NCI-H146 treated with DMSO at 0.1 percent for 48 hours (cell line): Measurements from ENCODE around the gene TNS4.
A peak's percentile ranks its signal among the peaks of the same experiment; 100 is the strongest.

ENCODE experiments used
- DNase-seq: peaks from one replicate; lab custom pipeline; 2025; ENCODE audit not compliant: unreplicated experiment; lab: John Stamatoyannopoulos, UW

Gene TNS4

DNA sequence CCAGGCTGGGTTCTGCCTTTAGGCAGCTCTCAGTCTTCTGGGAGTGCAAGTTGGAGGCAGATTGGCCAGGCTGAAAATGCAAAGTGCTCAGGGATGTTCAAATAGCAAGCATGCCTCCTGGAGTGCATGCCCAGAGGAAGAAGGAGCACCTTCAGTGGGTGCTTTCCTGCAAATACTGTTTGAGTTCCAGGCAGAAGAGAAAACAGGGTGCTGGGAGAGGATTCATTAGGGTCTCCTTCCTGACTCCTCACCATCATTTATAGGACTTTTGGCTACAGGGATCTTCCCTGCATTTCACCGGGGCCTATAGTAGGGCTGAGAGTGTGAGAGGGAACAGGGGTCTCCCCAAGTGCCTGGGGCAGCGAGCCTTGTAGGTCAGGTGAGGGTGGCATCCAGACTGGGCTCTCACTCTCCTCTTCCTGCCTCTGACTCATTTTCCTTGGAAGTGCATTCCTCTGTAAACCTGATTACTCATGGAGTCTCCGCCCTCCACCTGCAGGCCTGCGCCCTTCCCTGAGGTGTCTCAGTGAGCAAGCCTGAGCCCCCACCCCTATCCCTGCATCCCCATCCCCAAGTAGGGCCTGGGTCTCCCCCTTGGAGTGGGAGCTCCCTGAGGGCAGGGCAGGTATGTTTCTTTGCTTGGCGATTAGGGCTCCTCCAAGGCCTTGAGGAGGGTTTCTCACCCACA is 17.1 kb upstream of the TNS4 start:
- DNase-seq, result no peak

DNA sequence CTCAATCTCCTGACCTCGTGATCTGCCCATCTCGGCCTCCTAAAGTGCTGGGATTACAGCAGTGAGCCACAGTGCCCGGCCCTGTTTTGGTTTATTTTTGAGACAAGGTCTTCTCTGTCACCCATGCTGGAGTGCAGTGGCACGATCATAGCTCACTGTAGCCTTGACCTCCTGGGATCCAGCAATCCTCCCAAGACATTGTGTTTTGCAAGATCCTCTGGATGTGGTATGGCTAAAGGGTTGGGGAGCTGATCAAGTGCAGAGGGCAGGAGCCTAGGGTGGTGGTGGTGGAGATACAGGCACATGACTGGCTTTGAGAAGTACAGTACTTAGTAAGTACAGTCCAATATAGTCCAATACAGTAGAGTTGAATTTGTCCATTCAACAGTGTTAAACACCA is 16.6 kb upstream of the TNS4 start:
- no peak for DNase-seq

DNA sequence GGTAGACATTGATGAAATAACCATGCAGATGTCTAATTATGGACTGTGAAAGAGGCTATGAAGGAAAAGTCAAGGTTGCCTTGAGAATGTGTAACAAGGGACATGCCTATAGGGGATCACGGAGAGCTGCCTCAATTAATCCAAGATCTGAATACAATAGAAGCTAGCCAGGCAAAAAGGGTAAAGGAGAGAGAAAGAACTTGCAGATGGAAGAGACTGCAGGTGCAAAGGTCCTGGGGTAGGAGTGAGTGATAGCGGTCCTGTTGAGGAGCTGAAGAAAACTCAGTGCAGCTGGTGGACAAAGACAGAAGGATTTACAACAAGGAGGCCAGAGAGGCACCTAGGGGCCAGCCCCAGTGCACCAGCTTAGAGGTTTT is 15.9 kb upstream of the TNS4 start:
- DNase-seq, result no peak

DNA sequence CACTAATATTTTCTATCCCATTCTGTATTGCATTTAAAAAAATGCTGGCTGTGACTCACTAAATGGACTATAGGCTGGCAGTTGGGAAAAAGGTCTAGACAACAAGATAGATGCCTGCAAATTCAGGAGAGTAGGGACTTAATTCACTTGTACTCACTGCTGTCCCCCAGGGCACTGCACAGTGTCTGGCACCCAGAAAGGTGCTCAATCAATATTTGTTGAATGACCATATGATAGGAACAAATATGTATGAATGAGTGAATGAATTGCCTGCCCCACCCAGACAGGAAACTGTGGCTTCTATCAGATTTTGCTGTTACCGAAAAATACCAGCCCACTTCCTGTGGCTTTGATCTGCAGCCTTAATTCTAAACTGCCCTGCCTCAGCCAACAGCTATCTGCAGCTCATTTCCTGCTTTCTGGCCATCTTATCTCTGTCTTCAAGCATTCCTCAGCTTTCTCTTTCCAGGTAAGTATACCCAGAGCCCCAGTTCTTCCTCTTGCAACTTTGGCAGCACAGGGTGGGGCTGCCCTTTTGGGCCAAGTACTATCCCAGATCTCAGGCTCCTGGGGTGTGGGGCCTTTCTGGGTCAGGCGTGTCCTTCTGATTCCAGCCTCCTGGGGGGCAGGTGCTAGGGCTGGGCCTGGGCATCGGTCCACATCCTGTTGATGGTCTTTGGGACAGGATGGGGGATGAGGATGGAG is 15.3 kb upstream of the TNS4 start:
- no peak for DNase-seq

DNA sequence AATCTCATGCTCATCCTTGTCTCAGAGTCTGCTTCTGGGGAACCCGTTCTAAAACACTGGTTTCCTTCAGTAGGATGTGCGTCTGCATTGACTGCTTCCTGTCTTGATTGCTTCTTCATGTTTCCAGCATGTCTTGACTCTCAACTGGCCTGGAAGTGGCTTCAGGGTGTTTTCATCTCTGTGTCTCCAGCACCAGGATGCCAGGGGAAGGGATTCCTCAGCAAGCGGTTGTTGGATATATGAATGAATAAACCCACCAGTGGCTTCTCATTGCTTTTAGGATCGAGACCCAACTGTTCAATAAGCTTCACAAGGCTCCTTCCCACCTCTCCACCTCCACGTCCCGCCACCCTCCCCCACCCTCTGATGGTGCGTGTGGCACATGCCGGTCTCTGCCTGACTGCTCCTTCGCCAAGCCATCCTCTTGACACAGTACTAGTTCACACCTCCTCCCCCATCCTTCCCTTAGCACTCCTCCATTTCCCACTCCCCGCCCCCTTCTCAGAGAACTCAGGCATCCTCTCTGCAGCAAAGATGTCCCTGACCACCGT is 14.1 kb upstream of the TNS4 start:
- no peak for DNase-seq

DNA sequence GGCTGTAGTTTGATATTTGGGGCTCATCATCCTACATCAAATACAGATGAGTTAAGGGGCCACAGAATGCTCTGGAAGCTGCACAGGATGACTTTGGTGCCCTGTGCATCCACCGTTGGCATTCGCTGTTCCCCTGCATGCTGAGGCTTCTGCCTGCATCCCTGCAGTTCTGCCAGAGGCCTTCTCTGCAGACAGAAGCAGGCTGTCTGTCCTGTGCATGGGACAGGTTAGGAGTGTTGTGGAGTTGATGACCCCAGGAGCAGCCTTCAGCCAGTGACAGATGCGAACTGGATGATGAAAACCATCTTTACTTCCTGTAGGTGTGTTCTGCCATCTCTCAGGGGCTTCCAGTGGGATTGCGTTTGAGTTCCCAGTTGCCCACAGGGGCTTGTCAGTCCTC is 13.6 kb upstream of the TNS4 start:
- DNase-seq, result no peak

- no peak for DNase-seq
Observed at GRCh38 chr17:40514013-40514875, 12.8 kb upstream of the TNS4 start.

DNA sequence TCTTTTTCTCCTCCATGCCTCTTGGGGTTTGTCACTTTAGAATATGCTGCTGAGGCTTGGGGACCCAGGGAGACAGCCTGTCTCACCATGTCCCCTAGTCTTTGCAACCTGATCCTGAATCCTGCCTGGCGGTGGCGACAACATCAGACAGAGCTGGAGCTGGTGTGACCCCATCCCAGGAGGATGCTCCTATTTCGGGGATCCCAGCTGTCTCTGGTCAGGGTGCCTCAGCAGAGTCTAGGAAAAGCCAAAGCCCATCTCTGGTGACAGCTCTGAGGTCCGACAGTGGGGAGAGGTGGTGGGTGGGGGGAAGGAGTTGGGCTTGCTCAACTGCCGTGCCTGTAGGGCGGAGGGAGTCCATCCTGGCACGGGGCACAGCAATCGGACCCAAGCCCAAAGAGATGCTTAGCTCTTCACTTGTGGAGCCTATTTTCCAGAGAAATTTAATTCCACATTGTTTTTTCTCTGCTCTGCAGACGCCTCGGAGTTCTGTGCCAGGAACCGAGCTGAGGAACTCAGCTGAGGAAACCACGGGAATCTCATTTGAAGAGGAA is 10.3 kb upstream of the TNS4 start:
- no peak for DNase-seq

DNA sequence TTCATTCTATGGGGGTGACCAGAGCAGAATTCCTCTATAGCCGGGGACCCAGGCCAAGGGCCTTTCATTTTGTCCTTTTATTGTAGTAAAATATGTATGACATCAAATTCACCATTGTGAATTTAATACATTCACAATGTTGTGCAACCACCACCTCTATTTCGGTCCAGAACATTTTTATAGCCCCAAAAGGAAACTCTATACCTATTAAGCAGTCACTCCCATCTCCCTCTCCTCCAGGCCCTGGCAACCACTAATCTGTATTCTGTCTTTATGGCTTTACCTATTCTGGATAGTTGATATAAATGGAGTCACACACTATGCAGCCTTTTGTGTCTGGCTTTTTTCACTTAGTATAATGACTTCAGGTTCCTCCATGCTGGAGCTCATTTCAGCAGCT is 9.7 kb upstream of the TNS4 start:
- no peak for DNase-seq

DNA sequence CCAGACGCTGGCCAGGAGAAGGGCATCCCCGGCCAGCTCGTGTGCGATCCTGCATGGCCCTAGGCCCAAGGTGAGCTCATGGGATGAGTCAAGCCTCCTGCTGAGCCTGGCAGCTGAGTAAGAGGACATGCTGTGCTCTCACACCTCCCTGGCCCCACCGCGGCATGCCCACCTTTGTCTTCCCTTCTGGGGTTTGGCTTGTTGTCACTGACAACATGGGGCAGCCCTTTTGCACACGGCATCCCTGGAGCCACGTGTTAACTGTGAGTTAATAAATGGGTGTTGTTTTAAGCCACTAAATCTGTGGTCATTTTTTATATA is 8.9 kb upstream of the TNS4 start:
- peak; percentile 48 for DNase-seq

DNA sequence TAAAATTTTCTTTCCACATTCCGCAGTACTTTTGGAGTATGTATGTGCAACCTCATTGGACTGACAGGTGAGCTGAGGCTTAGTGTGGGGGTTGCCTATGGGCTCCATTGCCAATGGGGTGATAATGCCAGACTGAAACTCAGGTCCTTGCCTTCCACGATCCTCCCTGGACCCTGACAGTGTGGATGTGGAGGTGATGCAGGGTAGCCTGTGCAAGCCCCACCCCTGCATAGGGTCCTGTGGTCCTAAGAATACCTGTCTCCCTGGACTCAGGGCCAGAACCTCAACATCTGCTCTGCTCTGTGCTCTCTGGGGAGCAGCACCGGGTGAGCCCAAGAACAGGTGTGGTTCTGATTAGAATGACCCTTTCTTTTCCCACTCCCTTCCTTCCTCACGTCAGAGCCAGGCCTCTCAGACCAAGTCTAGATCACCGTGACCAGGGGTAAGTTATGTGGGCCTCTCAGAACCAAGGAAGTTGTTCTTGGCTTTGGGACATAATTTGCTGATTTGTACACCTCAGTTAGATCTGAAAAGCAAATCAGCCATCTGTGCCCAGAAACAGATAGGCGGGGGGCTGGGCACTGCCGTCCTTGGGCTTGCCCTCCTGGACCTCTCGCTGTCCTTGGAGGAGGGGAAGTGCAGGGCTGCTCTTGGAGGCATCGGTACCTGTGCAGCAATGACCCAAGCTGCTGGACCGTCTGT is 8.4 kb upstream of the TNS4 start:
- no peak for DNase-seq

DNA sequence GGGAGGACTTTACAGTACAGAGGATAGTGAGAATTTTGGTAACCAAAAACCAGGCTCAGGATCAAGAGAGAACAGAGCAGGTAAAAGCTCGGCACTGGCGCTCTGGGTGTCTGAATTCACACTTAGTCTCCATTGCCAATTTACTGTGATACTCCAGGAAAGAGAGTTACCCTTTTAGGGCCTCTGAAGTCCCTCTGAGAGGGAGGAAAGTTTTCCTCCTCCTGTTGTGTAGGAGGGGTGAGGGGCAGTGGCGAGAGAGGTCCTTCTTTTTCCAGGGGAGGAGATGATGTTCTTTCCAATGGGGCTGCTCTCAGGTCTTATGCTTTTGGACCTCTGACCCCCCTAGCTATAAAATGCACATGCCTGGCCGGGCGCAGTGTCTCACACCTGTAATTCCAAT is 5.4 kb upstream of the TNS4 start:
- no peak for DNase-seq

DNA sequence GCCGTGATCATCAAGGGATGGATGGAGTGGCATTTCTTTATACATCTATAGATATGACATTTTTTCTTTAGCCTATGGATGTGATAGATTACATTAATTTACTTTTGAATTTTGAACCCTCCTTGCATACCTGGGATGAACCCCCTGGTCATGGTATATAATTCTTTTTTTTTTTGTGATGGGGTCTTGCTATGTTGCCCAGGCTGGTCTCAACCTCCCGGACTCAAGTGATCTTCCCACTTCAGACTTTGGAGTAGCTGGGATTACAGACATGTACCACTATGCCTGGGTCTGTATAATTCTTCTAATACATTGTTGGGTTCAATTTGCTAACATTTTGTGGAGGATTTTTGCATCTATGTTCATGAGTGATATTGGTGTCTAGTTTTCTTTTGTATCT is 1.7 kb upstream of the TNS4 start:
- DNase-seq, result no peak

DNA sequence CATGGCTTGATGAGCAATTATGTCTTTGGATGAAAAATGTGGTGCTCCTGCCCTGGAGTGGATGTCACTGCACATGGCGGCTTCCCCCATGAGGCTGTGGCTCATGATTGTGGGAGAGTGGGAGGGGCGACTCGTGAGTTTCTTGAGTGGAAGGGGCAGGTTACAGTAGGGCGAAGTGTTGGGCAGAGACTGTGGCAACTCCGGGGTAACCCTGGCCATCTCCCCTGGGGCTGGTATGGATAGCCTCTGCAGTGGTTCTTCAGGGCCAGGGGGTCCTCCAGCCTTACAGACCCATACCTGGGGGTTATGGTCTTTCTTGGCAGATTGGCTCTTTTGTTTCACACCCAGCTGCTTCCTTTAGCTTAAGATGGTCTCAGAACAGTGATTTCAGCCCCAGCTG is 1.3 kb upstream of the TNS4 start:
- DNase-seq, result no peak

DNA sequence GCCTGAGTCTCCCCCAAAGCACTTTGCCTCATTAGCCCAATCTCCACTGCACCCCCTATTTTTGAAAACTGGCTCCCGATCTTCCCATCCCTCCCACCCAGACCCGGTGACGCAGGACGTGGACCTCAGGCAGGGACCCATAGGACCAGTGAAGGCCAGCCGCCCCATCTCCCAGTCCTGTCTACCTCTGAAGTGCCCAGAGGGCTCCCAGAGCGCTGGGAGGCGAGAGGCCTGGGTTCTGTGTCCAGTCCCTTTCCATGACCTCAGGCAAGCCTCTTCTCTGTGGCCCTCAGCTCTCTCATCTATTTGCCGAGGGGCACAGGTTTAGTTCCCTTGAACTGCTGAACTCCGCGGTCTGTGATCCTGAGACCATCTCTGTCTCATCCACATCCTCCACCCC is 714 bp downstream of the TNS4 start:
- no peak for DNase-seq

GRCh38 chr17:40500190-40500589 is 1.2 kb downstream of the TNS4 start:
- no peak for DNase-seq

- DNase-seq, result no peak
Observed at GRCh38 chr17:40499551-40500189, 1.8 kb downstream of the TNS4 start.

DNA sequence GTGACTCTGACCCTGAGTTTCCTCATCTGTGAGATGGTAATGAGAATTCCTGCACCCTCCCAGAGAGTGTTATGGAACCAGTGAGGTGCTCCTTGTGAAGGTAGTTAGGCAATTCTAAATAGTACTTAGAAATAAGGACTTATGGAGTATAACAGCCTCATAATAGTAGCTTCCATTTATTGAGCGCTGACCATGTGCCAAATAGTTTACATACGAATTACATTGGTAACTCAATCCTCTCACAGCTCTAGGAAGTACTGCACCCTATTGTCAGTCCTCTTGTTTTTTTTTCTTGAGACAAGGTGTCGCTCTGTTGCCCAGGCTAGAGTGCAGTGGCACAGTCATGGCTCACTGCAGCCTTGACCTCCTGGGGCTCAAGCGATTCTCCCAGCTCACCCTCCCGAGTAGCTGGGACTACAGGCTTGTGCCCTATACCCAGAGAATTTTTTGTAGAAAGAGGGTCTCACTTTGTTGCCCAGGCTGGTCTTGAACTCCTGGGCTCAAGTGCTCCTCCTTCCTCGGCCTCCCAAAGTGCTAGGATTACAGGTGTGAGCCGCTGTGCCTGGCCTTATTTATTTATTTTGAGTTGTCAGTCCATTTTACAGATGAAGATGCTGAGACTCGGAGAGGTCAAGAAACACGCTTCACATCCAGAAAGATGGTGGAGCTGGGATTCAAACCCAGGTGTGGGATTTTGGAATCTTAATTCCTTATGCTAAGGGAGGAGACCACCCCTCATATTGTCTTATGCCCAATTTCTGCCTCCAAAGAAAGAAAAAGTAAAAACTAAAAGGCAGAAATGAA is 2.9 kb downstream of the TNS4 start:
- DNase-seq, result peak; percentile 23

DNA sequence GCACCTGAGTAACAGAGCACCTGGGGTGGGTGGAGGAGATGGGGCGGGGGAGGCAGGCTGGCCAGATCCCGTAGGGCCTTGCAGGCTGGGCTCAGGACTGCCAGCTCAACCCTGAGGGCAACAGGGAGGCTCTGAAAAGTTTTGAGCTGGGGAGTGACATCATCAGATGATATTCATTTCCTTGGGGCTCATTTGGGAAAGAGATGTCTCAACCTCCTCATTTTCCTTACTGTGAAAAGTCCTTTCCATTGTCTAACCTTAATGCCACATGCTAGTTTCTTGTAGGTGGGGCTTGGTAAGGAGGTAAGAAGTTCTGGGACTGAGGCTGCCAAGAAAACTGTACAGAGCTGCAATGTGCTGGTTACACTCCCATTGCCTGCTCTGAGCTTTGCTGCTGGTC is 3.7 kb downstream of the TNS4 start:
- no peak for DNase-seq
